Measurements from ENCODE around the gene CA5A. TPM values are rescaled to one million over a fixed set of nuclear protein-coding genes. Genes with fewer than 3 reads are reported as not detected.
"Not testable (repeated sequence)": the region's sequence is repeated elsewhere in the genome, so short reads cannot be mapped to it uniquely, and the experiment has no call there.

CA5A gene
- total RNA-seq, 4 donors from 2014 or later: not detected

DNA sequence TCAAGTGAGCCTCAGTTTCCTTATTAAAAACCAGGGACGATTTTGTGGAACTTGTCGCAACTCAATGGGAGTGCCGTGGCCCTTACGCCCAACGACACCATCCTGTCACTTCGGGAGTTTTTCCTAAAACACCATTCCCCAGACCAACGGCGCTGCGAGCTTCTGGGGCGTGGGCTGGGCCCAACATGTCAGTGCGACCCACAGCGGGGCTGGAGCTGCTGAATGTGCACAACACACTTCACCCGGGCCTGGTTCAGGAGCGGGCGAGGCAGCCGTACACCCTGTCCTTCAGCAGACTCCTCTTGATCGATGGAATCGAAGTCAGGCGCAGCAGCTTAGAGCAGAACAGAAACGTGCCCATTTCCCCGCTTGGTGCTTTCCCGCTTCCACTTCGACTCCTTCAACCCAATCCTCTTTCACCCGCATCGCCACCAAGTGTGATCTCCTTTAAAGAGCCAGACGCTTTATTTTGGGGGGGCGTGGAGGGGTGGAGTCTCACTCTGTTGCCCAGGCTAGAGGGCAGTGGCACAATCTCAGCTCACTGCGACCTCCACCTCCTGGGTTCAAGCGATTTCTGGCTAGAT is 53.8 kb downstream of the CA5A start:
- TF ChIP-seq, protein P1, sequence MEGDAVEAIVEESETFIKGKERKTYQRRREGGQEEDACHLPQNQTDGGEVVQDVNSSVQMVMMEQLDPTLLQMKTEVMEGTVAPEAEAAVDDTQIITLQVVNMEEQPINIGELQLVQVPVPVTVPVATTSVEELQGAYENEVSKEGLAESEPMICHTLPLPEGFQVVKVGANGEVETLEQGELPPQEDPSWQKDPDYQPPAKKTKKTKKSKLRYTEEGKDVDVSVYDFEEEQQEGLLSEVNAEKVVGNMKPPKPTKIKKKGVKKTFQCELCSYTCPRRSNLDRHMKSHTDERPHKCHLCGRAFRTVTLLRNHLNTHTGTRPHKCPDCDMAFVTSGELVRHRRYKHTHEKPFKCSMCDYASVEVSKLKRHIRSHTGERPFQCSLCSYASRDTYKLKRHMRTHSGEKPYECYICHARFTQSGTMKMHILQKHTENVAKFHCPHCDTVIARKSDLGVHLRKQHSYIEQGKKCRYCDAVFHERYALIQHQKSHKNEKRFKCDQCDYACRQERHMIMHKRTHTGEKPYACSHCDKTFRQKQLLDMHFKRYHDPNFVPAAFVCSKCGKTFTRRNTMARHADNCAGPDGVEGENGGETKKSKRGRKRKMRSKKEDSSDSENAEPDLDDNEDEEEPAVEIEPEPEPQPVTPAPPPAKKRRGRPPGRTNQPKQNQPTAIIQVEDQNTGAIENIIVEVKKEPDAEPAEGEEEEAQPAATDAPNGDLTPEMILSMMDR (IDR thresholded peaks at IDR 0.05): no peak
- no peak for DNase-seq (ENCODE audit: low spot score)
- ATAC-seq (ENCODE audit: low FRiP score): no peak

DNA sequence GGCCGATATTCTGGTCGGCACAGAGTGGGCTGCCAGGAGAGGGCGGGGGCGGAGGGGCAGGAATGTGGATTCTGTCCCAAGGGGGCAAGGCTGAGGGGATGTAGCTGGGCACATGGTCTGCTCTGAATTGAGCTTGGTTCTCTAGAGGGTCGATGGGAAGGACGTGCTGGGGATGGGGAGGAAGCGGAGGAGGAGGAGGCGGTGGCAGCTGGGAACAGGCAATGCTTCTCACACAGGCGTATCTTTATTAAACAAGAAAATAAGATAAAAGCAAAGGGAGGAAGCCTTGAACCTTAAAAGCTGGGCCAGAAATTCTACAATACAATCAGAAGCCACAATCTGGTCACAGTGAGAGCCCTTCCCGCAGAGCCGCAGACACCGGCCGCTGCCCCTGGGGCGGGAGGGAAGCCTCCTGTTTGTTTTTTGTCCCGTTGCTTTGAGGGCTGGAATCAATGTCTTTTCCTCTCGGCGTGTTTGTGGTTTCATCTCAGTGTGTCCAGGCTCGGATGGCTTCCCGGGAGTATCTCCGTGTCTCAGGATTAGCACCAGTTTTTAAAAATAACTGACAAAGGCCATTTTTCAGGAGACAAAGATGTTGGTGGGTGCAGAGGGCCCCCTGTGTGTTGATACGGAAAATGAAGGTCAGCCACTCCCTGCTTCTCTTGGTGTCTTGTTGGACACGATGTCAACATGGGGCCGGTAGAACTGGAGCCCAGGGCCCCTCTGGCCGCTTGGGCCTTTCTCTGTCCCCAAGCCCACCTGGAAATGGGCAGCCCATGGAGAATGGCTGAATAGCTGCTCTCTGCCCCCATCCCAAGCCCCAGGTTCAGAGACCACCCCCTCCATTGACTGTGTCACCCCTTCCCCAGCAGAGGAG is 54.8 kb downstream of the CA5A start:
- DNase-seq (ENCODE audit: low spot score) (no peak), ATAC-seq (ENCODE audit: low FRiP score) (no peak)
- TF ChIP-seq, protein P1 (IDR thresholded peaks at IDR 0.05): no peak

DNA sequence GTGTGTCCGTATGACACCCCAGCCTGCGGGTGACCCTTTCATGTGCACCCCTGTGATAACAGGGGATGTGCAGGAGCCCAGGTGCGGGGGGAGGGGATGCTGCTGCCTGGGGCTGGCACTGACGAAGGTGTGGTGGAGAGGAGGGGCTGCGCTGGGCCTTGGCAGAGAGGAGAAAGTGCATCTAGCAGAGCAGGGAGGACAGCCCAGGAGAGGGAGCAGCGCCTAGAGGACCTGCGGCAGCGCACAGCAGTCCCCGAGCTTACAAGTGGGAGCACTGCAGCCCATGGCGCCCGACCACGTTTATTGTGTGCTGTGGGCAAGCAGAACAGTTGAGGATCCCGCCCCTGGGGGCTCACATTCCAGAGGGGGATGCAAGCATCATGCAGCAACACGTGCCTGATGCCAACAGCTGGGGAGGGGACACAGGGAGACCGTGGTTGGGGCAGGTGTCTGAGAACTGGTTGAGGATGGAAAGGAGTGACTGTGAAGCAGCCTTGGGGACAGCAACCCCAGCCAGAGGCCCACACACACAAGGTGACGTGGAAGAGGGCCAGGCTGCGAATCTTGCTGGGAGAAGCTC is 56.1 kb downstream of the CA5A start:
- ATAC-seq (ENCODE audit: low FRiP score) (no peak), DNase-seq (ENCODE audit: low spot score) (no peak)
- TF ChIP-seq, protein P1 (IDR thresholded peaks at IDR 0.05): no peak

DNA sequence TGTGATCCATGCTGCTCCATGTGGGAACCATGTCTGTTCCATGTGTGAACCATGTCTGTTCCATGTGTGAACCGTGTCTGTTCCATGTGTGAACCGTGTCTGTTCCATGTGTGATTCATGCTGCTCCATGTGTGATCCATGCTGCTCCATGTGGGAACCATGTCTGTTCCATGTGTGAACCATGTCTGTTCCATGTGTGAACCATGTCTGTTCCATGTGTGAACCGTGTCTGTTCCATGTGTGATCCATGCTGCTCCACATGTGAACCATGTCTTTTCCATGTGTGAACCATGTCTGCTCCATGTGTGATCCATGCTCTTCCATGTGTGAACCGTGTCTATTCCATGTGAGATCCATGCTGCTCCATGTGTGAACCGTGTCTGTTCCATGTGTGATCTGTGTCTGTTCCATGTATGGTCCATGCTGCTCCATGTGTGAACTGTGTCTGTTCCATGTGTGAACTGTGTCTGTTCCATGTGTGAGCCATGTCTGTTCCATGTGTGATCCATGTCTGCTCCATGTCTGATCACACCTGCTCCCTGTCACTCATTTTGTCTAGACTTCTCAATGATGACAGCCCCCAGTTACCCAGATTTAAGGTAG is 56.8 kb downstream of the CA5A start:
- not testable (repeated sequence) for ATAC-seq (ENCODE audit: low FRiP score); DNase-seq (ENCODE audit: low spot score)

DNA sequence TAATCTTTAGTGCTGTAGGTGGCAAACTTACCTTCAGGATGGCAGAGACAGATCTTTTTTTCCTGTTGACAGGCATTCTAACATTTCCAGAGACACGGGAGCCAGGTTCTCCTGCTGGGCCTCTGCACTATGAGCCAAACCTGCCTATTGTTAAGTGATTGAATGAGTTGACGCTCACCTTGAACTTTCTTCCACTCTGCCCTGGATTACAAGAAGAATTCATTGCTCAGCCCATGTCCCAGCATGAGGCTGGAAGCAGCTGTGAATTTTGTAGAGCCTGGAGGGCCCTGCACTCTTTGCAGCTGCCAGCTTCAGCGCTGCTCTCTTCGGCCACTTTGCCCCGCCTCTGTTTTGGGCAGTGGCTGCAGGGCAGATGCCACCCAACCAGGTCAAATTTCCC is 57.6 kb downstream of the CA5A start:
- ATAC-seq (ENCODE audit: low FRiP score) (no peak), DNase-seq (ENCODE audit: low spot score) (no peak)
- TF ChIP-seq, protein P1 (IDR thresholded peaks at IDR 0.05): no peak

DNA sequence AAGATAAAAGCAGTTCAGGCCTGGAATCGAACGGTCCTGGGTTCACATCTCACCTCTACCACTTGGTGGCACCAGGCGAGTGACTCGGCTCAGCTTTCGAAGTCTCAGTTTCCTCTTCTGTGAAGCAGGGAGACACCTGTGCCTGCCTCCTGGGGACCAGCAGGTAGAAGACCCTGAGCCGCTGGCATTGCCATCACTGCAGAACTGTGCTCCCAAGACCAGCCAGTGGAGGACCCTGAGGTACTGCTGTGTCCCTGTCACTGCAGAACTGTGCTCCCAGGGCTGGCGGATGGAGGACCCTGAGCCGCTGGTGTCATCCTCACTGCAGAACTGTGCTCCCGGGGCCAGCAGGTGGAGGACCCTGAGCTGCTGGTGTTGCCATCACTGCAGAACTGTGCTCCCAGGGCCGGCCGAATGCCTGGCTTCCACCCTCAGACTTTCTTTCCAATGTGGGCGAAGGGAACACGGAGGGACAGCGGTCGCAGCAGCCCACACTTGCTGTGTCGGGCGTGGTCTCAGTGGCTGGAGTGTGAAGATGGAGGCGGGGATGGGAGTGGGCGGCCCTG is 58.3 kb downstream of the CA5A start:
- ATAC-seq (ENCODE audit: low FRiP score) (no peak), DNase-seq (ENCODE audit: low spot score) (no peak)
- TF ChIP-seq, protein P1 (IDR thresholded peaks at IDR 0.05): no peak

Measured in omental fat pad (tissue), 4 donors.